HUES6 (cell line): ENCODE results near the gene DIABLO.

Source experiments
- H3K27ac ChIP-seq: 2 replicates; pipeline ENCODE4 v1.7.0; 2013; ENCODE audit warnings: low read depth, mild to moderate bottlenecking, low read length, inconsistent platforms
- H3K27me3 ChIP-seq: 2 replicates; pipeline ENCODE4 v1.6.1; 2013; ENCODE audit warnings: low read length; ENCODE audit not compliant: control insufficient read depth, insufficient read depth
- H3K36me3 ChIP-seq: 2 replicates; pipeline ENCODE4 v1.6.1; 2013; ENCODE audit warnings: low read length; ENCODE audit not compliant: control insufficient read depth, insufficient read depth
- H3K4me1 ChIP-seq: 2 replicates; pipeline ENCODE4 v1.6.1; 2013; ENCODE audit warnings: low read length; ENCODE audit not compliant: control insufficient read depth, insufficient read depth
- H3K4me3 ChIP-seq: 2 replicates; pipeline ENCODE4 v1.5.1; 2013; ENCODE audit warnings: low read depth, low read length
- H3K9ac ChIP-seq: one replicate; pipeline ENCODE4 v1.6.1; 2013; ENCODE audit warnings: mild to moderate bottlenecking, low read length
- H3K9me3 ChIP-seq: 2 replicates; pipeline ENCODE4 v1.6.1; 2013; ENCODE audit warnings: low read depth, low read length; ENCODE audit not compliant: control insufficient read depth, insufficient read depth

Gene DIABLO

GRCh38 chr12:122244565-122245371, 18.9 kb upstream of the DIABLO start:
- H3K9me3 ChIP-seq = no peaks in the 10 kb centered on the region
- H3K9ac ChIP-seq = no peak overlapping the region
- no peaks in the 10 kb centered on the region for H3K4me1 ChIP-seq
- H3K27me3 ChIP-seq = no peaks in the 10 kb centered on the region
- H3K27ac ChIP-seq = no peak overlapping the region
- peaks cover 33% of the 10 kb centered on the region for H3K36me3 ChIP-seq
- H3K4me3 ChIP-seq = no peak overlapping the region

DNA sequence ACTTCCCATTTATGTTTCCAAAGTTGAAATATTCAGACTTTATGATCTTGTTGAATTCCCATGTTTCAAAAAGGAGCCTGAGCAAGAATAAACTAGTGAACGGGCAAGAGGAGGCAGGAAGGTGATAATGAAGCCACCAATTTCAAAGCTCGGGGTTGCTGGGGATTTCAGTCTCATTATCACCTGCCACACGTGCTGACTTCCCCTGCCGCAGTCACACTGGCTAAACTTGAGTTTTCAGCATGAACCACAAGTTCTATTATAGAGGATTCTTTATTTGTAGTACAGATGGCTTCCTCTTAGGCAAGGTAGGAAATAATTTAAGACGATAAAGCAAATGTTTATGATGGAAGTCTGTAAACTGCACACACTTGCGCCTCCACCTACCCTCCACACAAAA, 18.1 kb upstream of the DIABLO start:
- H3K4me3 ChIP-seq = no peak overlapping the region
- no peak overlapping the region for H3K27ac ChIP-seq
- no peaks in the 10 kb centered on the region for H3K4me1 ChIP-seq
- H3K9me3 ChIP-seq = no peaks in the 10 kb centered on the region
- H3K9ac ChIP-seq = no peak overlapping the region
- H3K27me3 ChIP-seq = no peaks in the 10 kb centered on the region
- peaks cover 28% of the 10 kb centered on the region for H3K36me3 ChIP-seq

GRCh38 chr12:122238861-122239260, 13.0 kb upstream of the DIABLO start:
- no peaks in the 10 kb centered on the region for H3K9me3 ChIP-seq
- H3K36me3 ChIP-seq = peaks cover 40% of the 10 kb centered on the region
- no peak overlapping the region for H3K9ac ChIP-seq
- no peak overlapping the region for H3K4me3 ChIP-seq
- no peaks in the 10 kb centered on the region for H3K27me3 ChIP-seq
- no peaks in the 10 kb centered on the region for H3K4me1 ChIP-seq
- no peak overlapping the region for H3K27ac ChIP-seq

- H3K27me3 ChIP-seq = no peaks in the 10 kb centered on the region
- no peaks in the 10 kb centered on the region for H3K9me3 ChIP-seq
- H3K4me1 ChIP-seq = no peaks in the 10 kb centered on the region
- peaks cover 46% of the 10 kb centered on the region for H3K36me3 ChIP-seq
- no peak overlapping the region for H3K4me3 ChIP-seq
- H3K9ac ChIP-seq = no peak overlapping the region
- H3K27ac ChIP-seq = no peak overlapping the region
These were observed 9.9 kb upstream of the DIABLO start for GRCh38 chr12:122235741-122236140.

- Histone ChIP-seq H3K4me1 (no peaks in the 10 kb centered on the region), H3K4me3 (no peak overlapping the region), H3K36me3 (peaks cover 41% of the 10 kb centered on the region), H3K27me3 (no peaks in the 10 kb centered on the region), H3K27ac (no peak overlapping the region), H3K9ac (no peak overlapping the region), H3K9me3 (no peaks in the 10 kb centered on the region)
These were observed 6.8 kb upstream of the DIABLO start for GRCh38 chr12:122232691-122233090.

DNA sequence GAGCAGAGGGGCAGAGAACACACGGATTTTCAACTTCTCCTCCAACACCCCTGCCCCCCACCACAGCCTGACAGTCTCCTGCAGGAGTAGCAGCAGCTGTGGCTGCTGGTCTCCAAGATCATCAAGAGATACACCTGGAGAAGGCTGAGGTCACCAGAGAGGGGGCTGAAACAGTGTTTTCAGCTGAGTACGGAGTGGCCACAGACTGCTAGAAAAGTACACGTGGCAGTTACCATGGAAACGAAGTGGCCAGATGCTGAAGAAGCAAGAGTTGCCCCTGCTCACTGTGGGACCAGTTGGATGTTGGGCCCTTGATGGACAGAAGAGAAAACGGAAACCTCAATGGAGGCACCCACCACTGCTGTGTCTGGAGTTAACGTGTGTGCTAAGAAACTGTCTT, 4.9 kb upstream of the DIABLO start:
- Histone ChIP-seq H3K36me3 (peaks cover 35% of the 10 kb centered on the region), H3K27ac (no peak overlapping the region), H3K4me3 (no peak overlapping the region), H3K4me1 (peaks cover 6% of the 10 kb centered on the region), H3K9me3 (no peaks in the 10 kb centered on the region), H3K9ac (no peak overlapping the region), H3K27me3 (0 out of 2 replicates have a peak, but pooled peaks cover 4% of the 10 kb centered on the region)

DNA sequence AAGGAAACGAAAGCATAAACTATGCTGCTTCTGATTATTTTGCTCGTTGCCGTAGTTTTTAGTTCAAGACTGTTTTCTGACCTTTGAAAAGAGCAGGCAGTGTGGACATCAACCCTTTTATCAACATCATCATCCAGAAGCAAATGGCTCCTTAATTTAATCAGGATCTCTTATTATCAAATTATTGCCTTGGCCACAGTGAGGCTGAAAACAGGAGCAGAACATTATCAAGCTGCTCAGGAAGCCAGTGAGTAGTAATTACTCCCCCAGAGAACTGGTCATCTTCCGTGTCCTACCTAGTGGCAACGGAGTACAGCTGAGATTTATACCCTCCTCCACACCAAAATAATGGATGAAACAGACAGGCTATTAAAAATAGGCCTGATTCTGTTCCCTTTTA, 2.2 kb upstream of the DIABLO start:
- Histone ChIP-seq H3K27ac (no peak overlapping the region), H3K9ac (no peak overlapping the region), H3K4me3 (no peak overlapping the region), H3K4me1 (peaks cover 16% of the 10 kb centered on the region), H3K27me3 (0 out of 2 replicates have a peak, but pooled peaks cover 4% of the 10 kb centered on the region), H3K36me3 (peaks cover 31% of the 10 kb centered on the region), H3K9me3 (no peaks in the 10 kb centered on the region)

DNA sequence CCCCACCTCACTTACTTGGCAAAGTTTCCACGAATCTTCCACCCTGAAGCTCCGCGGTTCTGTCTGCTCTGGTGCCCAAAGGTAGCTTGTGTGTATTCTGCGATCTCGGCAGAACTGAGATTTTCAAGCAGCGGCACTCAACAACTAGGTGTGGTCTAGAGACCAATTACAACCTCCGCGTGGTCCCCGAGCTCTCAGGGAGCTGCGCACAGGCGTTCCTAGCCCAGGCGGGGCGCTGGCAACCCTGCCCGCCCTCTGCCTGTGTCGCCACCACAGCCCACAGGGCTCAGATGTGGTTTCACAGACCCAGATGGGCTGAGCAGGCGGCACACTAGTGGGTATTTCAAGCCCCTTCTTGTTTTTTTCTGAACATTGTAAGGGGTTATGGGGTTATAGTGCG, 1.5 kb upstream of the DIABLO start:
- H3K4me3 ChIP-seq = no peak overlapping the region
- H3K9ac ChIP-seq = no peak overlapping the region
- H3K27ac ChIP-seq = no peak overlapping the region
- H3K27me3 ChIP-seq = 0 out of 2 replicates have a peak, but pooled peaks cover 4% of the 10 kb centered on the region
- no peaks in the 10 kb centered on the region for H3K9me3 ChIP-seq
- peaks cover 16% of the 10 kb centered on the region for H3K4me1 ChIP-seq
- peaks cover 32% of the 10 kb centered on the region for H3K36me3 ChIP-seq

GRCh38 chr12:122226366-122227125, 694 bp upstream of the DIABLO start:
- 0 out of 2 replicates have a peak, but pooled peaks cover 4% of the 10 kb centered on the region for H3K27me3 ChIP-seq
- H3K9me3 ChIP-seq = no peaks in the 10 kb centered on the region
- H3K4me3 ChIP-seq = peak overlapping the region; percentile 56
- H3K4me1 ChIP-seq = peaks cover 16% of the 10 kb centered on the region
- no peak overlapping the region for H3K27ac ChIP-seq
- H3K36me3 ChIP-seq = peaks cover 32% of the 10 kb centered on the region
- H3K9ac ChIP-seq = no peak overlapping the region

- Histone ChIP-seq H3K4me1 (no peaks in the 10 kb centered on the region), H3K27me3 (no peaks in the 10 kb centered on the region), H3K9ac (no peak overlapping the region), H3K4me3 (no peak overlapping the region), H3K36me3 (peaks cover 88% of the 10 kb centered on the region), H3K27ac (no peak overlapping the region), H3K9me3 (no peaks in the 10 kb centered on the region)
These were observed 9.4 kb downstream of the DIABLO start for GRCh38 chr12:122216445-122216844.

- H3K27ac ChIP-seq = no peak overlapping the region
- no peak overlapping the region for H3K4me3 ChIP-seq
- H3K36me3 ChIP-seq = peaks cover 88% of the 10 kb centered on the region
- H3K4me1 ChIP-seq = no peaks in the 10 kb centered on the region
- H3K9me3 ChIP-seq = no peaks in the 10 kb centered on the region
- H3K9ac ChIP-seq = no peak overlapping the region
- no peaks in the 10 kb centered on the region for H3K27me3 ChIP-seq
These were observed 10.1 kb downstream of the DIABLO start for GRCh38 chr12:122215771-122216170.
